ENCODE measurements around the gene ADI1. TPM values are rescaled to one million over a fixed set of nuclear protein-coding genes. Genes with fewer than 3 reads are reported as not detected.

Gene ADI1
- polyA plus RNA-seq, 1 of the 3 experiments (the other 2 are of a cell fraction) = 67.2 TPM

GRCh38 chr2:3542107-3542506, 22.8 kb upstream of the ADI1 start:
- Histone ChIP-seq H3K4me2 (no peak overlapping the region), H3K4me3 (ENCODE audit: low read depth in 2 of 2, low read length in 1 of 2) (no peak overlapping the region), H3K27me3 (ENCODE audit: insufficient read depth) (no peaks in the 10 kb centered on the region), H3F3A (replicated peaks; ENCODE audit: insufficient read depth) (peaks cover 14% of the 10 kb centered on the region), H3K27ac (ENCODE audit: low read depth in 2 of 2, low read length in 1 of 2) (no peak overlapping the region), H4K20me1 (ENCODE audit: insufficient read depth) (no peaks in the 10 kb centered on the region), H3K9me2 (no peaks in the 10 kb centered on the region), H3K79me2 (ENCODE audit: insufficient read depth) (peaks cover 44% of the 10 kb centered on the region), H3K9me3 (no peaks in the 10 kb centered on the region), H3K36me3 (replicated peaks in 1 of 2; ENCODE audit: control insufficient read depth in 1 of 2, insufficient read depth in 2 of 2, low read length in 1 of 2) (peaks cover 61 to 69% of the 10 kb centered on the region in 2 experiments), H3K9ac (no peak overlapping the region), H2AFZ (ENCODE audit: low read depth) (no peak overlapping the region), H3K4me1 (ENCODE audit: control insufficient read depth in 1 of 2, insufficient read depth in 2 of 2, low read depth in 1 of 2, low read length in 1 of 2) (0 out of 4 replicates have a peak, but pooled peaks cover 0 to under 1% of the 10 kb centered on the region in 2 experiments)
- no peak for DNase-seq
- 94% methylated on average over 5 of the region's 5 CpGs for WGBS (ENCODE audit: low lambda C conversion rate)
- ChIA-PET CTCF (interaction anchor here (1.0 kb wide), 1 partner anchor 10 kb away, joined by 3 read pairs; no protein-coding TSS in a partner anchor), POLR2A (no interaction called here)
- TF ChIP-seq FOXJ3 (CRISPR knock-in tag; IDR thresholded peaks at IDR 0.05) (no peak), USF1 (IDR thresholded peaks at IDR 0.05; ENCODE audit: borderline replicate concordance, low read depth) (no peak)
- TF ChIP-seq, protein P1, sequence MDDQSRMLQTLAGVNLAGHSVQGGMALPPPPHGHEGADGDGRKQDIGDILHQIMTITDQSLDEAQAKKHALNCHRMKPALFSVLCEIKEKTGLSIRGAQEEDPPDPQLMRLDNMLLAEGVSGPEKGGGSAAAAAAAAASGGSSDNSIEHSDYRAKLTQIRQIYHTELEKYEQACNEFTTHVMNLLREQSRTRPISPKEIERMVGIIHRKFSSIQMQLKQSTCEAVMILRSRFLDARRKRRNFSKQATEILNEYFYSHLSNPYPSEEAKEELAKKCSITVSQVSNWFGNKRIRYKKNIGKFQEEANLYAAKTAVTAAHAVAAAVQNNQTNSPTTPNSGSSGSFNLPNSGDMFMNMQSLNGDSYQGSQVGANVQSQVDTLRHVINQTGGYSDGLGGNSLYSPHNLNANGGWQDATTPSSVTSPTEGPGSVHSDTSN (IDR thresholded peaks at IDR 0.05) = no peak

GRCh38 chr2:3539836-3540235, 20.5 kb upstream of the ADI1 start:
- H3K9me2 ChIP-seq = no peaks in the 10 kb centered on the region
- TF ChIP-seq NFIC (IDR thresholded peaks at IDR 0.05; ENCODE audit: borderline replicate concordance) (no peak), FOXJ3 (CRISPR knock-in tag; IDR thresholded peaks at IDR 0.05) (no peak), FOXM1 (IDR thresholded peaks at IDR 0.05; ENCODE audit: low read depth) (no peak), JUND (IDR thresholded peaks at IDR 0.05) (no peak), POLR2AphosphoS5 (IDR thresholded peaks at IDR 0.05; ENCODE audit: low read depth, low read length) (no peak)
- peaks cover 36% of the 10 kb centered on the region for H3F3A ChIP-seq (replicated peaks; ENCODE audit: insufficient read depth)
- no peaks in the 10 kb centered on the region for H3K27me3 ChIP-seq (ENCODE audit: insufficient read depth)
- peaks cover 35% of the 10 kb centered on the region for H3K79me2 ChIP-seq (ENCODE audit: insufficient read depth)
- H3K4me3 ChIP-seq (ENCODE audit: low read depth in 2 of 2, low read length in 1 of 2) = no peak overlapping the region
- H3K36me3 ChIP-seq (replicated peaks in 1 of 2; ENCODE audit: control insufficient read depth in 1 of 2, insufficient read depth in 2 of 2, low read length in 1 of 2) = peaks cover 43 to 46% of the 10 kb centered on the region in 2 experiments
- H3K9ac ChIP-seq = no peak overlapping the region
- H3K4me2 ChIP-seq = no peak overlapping the region
- WGBS (ENCODE audit: low lambda C conversion rate) = 91% methylated on average over 9 of the region's 9 CpGs
- H3K27ac ChIP-seq (ENCODE audit: low read depth in 2 of 2, low read length in 1 of 2) = no peak overlapping the region
- H3K4me1 ChIP-seq (ENCODE audit: control insufficient read depth in 1 of 2, insufficient read depth in 2 of 2, low read depth in 1 of 2, low read length in 1 of 2) = peaks cover 3 to 13% of the 10 kb centered on the region in 2 experiments; a peak in 3 of 4 replicates
- no peak overlapping the region for H2AFZ ChIP-seq (ENCODE audit: low read depth)
- ChIA-PET CTCF (interaction anchor here (1.3 to 1.7 kb wide), 2 partner anchors 13 to 18 kb away, joined by 3 to 6 read pairs; partner anchors contain the start of gene RNASEH1), POLR2A (no interaction called here)
- no peaks in the 10 kb centered on the region for H3K9me3 ChIP-seq
- DNase-seq = peak; percentile 42
- no peaks in the 10 kb centered on the region for H4K20me1 ChIP-seq (ENCODE audit: insufficient read depth)

Measured in SK-N-SH (cell line).